Measurements from ENCODE around the gene STARD13.
"Not testable (repeated sequence)": the region's sequence is repeated elsewhere in the genome, so short reads cannot be mapped to it uniquely, and the experiment has no call there.

The STARD13 gene

DNA sequence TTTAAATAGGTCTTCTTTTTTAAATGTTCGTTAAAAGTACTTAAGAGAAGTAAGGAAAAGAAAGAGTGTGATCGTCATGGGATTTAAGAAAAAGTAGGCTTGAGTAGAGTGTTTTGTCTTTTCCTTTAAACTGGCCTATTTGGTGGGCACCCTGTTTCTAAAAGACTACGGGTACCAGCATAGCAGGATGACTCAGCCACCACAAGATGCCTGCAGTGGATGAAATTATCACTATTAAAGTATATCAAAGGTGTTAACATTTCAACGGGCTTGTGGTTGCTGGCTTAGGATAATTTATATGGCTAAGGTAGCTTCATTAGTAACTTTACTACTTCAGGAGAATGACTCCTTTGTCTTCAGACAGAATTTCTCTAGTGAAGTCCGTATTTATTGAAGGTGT is 112.6 kb downstream of the STARD13 start:
- DNase-seq = no peak

DNA sequence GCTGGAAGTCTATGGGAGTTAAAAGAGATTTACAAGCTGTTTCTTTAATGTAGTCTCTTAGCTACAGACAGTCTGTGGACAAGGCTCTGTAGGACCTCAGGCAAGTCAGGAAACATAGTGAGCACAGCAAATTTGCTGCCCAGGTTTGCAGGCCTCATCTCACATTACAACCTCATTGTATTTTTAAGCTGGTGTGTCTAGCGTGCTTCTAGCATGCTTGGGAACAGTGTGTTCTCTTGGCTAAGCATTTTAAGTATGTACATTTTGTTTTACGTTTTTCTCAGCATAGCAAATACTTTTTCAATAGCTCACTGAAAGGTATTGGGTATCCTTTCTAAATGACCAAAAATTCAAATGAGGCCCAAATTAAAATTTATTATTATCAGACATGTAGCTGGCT is 113.2 kb downstream of the STARD13 start:
- DNase-seq = no peak

DNA sequence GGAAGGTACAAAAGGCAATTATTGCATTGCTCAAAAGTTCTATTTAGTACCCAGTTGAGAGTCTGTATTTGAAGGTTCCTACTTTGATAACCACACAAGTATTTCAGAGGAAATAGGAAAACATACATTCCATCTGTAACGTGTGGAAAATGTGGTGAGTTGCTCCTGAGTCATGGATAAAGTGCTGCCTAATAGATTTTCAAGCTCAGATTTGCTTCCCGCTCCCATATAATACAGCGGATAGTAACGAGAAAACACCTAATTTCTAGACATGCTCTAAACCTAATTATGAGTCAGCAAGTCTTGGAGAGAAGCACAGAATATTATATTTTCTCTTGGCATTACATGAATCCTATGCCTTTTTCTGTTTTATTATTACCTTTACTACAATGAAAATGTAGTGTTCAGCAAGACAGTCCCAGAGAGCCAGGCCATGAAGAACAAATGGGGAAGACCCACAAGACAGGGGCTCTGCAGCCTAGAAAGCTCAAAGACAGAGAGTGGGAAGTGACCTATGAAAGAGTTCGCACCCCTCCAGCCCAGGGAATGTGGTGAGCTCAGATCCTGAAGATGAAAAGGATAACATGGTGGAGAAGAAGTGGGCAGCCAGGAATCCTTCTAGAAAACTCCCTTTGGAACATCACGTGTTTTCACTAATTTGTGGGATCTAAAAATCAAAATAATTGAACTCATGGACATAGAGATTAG is 116.1 kb downstream of the STARD13 start:
- DNase-seq = no peak

DNA sequence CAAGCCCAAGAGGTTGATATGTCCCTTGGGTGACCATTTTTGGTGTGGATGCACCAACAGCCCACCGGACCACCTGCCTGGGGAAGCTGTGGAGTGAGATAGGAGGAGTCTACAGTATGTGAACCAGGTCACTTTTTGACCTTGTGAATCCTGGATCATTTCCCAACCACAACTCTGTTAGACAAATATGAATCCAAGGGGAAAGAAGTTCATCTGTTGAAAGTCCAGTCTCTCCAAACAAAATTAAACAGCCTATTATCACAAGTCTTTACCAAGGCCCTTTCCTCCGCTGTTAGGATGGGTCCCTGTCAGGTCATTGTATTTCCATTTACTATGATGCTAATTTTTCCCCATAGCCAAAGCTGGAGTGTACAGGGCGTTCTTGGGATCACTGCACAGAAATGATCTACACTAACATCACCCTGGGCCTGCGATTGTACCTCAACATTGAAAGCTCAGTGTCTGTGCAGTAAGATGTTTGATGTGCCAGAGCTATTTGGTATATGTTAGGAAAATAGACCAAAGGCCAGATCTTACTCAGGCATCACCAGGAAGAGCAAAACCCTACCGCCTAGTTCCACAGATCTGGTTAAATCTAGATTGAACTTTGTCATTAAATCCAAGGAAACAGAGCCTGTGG is 117.1 kb downstream of the STARD13 start:
- DNase-seq = no peak

DNA sequence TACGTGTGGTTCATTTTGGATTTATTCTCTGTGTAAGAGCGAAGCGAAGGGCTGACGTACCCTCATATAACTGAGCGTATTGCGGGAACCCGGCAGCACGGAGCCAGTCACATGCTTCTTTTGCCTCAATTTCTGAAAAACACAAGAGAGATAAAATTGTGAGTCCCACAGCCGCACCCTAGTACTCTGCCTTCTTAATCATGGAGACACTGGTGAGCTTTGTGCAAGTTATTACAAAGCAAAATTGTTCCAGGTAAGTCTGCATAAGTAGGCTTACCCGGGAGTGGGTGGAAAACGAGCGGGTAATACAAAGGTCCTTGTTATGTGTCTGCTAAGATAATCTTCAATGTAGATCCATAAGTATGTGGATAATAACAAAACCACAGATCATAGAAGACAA is 118.1 kb downstream of the STARD13 start:
- DNase-seq = no peak

DNA sequence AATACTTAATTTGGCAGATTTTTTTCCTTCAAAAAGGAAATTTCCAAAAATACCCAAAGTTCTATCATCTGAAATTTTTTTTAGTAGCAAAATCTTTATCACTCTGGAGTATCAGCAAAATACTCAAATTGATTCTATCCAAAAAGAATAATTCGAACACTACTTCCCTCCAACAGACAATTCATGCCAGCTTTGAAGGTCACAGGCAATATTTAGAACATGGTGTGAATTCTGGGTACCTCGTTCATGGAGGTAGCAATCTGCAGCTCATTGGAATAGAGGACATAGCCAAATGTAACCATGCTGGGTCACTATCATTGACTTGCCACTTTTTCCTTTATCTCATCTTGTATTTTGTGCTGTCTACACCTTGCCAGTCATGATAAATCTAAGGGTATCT is 119.8 kb downstream of the STARD13 start:
- no peak for DNase-seq

DNA sequence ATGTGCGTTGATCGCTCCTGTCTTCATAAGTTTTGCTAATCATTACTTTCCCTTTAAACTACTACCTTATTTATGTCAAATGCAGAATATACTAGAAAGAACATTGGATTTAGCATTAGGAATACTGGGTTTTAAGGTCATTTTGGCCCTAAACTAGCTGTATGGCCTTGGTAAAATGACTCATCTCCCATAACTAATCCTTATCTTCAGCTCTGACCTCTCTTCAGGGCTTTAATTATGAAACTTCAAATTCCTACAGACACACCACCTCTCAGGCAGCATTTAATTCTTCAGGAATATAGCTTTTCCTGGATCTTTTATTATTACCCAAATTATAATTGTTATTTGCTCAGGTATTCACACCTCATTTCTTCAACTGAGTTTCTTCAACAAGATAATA is 121.2 kb downstream of the STARD13 start:
- no peak for DNase-seq

DNA sequence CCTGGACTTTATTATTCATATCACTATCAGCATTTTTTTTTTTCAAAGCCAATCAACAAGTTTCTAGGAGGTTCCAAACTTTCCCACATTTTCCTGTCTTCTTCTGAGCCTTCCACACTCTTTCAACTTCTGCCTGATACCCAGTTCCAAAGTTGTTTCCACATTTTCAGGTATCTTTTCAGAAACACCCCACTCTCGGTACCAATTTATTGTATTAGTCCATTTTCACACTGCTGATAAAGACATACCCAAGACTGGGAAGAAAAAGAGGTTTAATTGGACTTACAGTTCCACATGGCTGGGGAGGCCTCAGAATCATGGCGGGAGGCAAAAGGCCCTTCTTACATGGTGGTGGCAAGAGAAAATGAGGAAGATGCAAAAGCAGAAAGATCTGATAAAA is 122.8 kb downstream of the STARD13 start:
- not testable (repeated sequence) for DNase-seq

DNA sequence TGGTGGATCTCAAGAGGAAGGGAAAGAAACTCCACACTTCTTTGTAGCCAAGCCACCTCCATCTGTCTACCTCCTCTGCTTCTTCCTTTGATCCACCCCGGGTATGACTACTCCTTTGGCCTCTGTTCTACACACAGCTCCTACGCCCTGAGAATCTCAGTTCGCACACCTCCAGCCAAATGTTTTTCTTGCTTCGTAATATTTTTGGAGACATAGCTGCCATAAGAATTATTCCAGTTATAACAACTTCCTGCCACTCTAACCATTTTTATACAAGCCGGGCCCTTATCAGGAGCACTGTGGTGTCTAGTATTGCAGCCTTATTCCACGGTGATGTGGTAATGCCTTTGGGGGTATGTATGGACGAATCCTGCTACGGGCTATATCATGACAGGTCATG is 126.7 kb downstream of the STARD13 start:
- no peak for DNase-seq

DNA sequence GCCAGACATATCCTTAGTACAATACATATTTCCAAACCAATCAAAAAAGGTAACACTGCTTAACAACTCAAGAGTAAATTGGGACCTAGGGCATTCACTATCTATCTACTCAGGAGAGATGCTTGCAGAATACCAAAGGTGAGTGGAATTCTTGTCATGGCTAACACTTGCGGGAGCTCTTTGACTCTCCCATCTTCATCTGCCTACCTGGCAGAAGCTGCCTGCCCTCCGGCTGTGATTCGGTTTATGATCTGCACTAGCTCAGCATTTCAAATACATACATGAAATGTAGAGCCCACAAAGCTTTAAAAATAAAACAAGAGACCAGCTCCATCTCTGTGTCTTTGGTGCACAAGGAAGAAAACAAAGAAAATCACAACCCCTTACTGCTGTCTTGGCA is 127.3 kb downstream of the STARD13 start:
- no peak for DNase-seq

DNA sequence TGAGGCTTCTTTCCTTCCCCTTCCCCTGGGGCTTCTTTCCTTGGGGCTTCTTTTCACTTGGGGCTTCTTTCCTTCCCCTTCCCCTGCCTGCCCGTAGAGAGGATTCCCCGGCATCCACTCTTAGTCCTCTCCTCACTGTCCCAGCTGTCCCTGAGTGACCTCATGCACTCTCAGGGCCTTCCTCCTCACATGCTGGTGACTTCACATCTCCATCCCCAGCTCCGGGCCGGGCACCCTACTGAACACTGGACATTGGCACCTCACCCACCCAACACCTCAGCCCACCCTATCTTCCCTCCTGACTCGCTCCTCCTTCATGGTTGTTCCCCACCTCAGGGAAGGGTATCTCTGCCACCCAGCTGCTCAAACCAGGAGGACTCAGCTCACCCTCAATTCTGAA is 130.6 kb downstream of the STARD13 start:
- no peak for DNase-seq

DNA sequence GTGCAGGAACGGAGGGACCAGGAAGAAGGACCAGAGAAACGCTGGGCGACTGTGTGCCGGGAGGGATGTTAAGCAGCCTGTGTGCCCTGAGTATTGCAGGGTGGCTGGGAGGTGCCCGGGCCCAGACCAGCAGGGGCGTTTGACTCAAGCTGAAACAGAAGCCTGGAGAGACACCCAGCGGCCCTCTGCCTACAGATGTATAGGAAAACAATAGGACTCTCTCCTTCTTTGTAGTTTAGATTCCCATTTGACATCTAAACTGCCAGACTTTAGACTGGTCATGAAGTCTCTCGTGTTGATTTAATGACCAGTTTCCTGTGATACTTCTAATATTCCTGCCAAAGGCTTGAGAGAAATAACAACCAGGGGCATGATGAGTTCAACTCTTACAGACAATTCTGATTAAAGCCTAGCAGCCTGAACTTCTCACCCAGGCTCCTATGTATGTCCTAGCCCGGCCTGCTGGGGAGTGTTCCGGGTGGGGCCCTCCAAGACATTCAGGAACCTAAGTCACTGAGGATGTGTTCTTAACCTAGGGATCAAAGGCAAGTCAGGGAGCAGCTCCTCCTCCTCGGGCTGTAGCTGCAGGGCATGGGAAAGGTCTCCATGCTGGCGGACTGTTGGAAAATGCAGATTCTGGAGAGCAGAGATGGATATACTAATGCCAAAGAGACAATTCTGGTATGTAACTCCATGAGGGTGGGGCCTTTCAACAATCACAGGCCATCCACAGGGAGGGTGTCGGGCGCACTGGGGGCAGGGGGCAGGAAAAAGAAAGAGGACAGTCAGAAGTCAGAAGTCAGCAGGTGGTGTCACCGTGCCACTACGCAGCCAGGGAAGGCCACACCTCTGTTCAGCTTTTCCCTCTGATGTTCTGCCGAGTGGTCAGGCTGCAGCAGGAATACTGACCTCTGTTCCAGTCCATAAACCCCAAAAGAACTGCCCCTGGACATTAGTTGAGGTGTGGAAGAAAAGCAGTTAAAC is 131.8 kb downstream of the STARD13 start:
- DNase-seq = no peak

DNA sequence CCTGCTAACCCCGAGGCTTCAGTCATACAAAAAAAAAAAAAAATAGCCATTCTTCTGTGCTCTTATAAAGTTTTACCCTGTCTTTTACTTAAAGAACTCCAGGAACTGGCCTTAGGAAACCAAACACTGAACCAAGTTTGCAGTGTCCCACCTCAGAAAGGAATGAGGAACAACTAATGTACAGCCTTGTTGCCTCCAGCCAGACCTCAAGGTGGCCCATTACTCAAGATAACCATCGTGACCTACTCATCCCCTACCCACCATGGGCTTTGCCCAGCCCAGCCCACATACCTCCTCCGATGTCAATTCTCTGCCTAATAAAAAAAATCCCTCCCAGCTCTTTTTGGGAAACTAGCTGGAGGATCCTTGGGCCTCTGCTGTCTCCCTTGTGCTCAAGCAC is 133.2 kb downstream of the STARD13 start:
- DNase-seq = no peak

DNA sequence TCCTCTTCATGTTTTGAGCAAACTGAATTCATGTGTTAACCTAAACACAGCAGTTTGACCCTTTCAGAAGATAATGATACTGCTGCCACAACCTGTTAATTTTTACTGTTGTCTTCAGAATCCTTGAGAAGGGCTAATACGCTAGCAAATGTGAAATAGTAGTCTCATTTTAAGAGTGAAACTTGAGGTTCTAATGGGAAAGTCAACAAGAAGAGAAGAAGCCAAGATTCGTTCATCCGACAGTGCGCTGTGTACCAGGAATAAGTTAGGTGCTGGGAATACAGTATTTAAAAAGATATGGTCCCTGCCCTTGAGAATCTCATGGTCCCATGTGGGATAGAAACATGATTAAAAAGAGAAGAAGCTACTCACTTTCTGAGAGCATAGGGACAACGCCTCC is 134.9 kb downstream of the STARD13 start:
- DNase-seq = no peak

DNA sequence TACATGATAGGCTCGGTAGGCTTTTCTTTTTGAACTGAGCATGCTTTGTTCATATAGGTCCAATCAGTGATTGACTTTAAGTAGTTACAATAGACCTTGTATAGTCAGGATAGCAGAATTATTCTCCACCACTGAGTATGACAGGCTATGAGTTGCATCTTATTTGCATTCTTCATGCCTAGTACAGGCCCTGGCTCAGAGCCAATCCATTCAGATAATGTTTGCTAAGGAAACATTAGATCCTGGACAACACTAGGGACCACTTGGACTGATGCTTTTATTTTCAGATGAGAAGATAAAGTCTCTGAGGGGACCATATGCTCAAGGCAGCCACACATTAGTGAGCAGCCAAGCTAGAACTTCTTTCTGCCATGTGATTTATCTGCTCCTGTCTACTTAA is 135.4 kb downstream of the STARD13 start:
- DNase-seq = no peak

DNA sequence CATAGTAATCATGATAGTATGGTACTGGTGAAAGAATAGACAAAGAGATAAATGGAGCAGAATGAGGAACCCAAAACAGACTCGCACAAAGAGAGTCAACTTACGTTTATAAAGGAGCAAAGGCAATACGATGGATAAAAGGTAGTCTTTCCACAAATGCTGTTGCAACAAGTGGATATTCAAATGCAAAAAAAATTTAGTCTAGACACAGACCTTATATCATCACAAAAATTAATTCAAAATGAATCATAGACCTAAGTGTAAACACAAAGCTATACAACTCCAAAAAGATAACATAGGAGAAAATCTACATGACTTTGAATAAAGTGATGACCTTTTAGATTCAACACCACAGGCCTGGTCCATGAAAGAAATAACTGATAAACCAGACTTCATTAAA is 137.7 kb downstream of the STARD13 start:
- DNase-seq = no peak

DNA sequence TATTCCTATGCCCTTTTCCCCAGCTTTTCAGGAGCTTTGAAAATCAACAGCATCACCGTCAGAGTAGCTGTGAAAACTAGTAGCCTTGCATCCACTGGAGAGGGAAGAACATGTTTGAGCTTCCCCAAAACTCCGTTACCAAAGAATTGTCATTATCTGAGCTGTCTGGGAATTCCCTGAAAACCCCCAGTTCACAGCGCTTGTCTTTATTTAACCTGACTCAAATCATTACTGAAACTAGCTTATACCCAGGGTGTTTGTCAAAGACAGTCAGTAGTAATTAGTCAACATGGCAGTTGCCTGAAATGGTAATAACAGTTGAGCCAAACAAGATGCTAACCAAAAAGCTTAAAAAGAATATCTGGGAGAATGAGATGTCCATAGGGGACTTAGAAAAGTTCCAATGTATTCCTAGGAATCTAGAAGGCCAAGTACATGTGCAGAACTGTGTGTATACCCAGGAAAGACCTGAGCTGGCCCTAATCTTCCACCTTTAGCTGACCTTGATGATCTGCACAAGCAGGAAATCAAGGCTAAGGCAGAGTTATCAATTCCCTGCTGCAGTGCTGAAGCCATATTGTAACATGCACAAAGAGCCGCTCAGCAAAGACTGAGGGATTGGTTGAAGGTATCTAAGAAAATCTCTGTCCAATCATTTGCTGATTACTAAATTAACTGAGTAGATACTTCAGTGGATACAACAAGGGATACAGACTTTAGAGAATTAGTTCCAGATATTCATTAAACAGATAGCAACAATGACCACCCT is 138.5 kb downstream of the STARD13 start:
- no peak for DNase-seq

DNA sequence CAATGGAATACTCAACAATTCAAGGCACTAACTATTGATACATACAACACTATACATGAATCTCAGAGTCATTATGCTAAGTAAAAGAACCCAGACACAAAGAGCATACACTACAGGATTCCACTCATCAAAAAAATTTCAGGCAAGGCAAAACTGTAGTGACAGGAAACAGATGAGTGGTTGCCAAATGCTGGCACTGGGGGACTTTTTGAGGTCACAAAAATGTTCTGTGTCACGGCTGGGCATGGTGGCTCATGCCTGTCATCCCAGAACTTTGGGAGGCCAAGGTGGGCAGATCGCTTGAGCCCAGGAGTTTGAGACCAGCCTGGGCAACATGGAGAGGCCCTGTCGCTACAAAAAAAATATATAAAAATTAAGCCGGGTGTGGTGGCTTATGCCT is 139.9 kb downstream of the STARD13 start:
- no peak for DNase-seq

DNA sequence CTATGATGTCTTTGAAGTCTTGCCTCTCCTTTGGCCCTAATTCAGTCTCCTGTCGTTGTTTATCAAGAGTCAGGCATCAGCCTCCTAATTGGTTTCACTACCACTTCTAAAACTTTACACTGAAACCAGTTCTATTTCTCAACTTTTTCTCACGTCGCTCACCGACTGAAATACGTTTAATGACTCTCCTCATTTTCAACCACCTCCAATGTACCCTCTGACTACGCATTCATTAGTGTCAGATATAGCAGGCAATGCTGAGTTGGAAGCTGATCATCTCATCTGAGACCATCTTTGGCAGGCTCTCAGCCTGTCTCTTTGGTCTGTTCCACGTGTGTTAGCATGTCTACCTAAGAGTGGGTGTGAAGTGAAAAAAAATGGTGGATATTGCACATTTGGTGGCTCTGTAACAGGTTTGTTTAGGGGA is 141.2 kb downstream of the STARD13 start:
- no peak for DNase-seq

DNA sequence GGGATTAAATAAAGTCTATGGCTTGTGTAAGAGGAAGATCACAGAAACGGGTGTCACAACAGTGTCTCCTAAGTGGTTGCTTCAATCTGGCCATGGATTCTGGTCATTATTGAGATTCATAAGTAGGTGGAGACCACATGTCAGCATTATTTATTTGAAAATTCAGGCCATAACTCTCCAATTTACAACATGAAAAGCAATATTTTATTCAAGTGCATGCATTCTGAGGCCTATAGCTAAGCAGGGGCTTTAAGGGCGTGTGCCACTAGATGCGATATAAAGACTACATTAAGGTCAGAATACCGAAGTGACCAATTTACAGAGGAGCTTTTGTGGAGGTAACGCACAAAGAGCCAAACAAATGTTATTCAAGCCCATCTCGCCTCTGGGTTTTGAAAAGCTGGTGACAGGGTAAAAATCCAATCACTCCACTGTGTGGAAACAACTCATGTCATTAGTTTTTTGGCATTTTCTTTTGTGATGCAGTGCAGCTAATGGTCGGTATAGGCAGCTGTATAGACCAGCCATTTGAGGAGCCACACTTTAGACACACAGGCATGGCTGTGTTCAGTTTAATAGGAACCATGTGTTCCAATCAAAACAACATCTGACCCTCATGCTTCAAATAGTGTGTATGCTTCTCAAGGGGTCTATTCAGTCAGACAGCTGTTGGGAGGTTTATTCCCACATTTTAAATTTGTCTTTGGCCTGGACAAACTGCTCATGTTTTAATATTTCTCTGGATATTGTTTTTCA is 145.6 kb downstream of the STARD13 start:
- no peak for DNase-seq

DNA sequence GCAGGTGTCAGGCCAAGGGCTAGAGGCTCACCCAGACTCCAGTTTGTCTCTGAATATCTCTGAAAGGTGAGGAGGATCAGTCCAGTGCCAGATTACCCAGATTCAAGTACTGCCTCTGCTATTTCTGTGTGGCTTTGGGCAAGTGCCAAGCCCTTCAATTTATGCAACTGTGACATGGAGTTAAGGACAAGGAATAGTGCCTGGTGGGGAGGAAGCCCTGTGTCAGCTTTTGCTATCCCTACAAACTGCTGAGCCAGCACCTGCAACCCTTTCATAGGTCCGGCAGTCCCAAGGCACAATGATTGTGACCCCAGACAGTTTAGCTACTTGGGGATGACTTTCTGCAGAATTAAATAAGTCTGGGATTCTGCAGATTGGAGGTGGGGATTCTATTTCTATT is 146.4 kb downstream of the STARD13 start:
- DNase-seq = no peak

DNA sequence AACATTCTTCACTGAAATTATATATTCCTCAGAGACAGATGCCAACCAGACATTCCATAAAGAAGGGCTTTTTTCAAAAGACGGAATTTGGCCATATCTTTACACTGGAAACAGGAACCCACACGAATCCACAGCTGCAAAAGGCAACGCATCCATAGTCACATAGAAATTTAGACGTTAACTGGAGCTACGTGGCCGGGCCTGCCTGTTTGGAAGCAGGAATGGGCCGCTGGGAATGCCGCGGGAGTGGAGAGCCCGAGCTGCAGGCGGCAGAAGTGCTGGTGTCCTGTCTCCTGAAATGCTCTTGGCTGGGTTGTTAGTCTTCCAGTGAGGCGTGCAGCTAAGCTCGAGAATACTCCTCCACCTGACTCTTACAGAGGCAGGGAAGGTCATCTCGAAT is 147.1 kb downstream of the STARD13 start:
- no peak for DNase-seq
